GM21528 (cell line): ENCODE results near the gene PDE3A.

ENCODE experiments used
- ATAC-seq: cut with Tn5 transposase; IDR thresholded peaks from one replicate; pipeline ENCODE4 v1.9.1; 2021; ENCODE audit warnings: mild to moderate bottlenecking, moderate library complexity; ENCODE audit not compliant: unreplicated experiment, low FRiP score

The PDE3A gene

DNA sequence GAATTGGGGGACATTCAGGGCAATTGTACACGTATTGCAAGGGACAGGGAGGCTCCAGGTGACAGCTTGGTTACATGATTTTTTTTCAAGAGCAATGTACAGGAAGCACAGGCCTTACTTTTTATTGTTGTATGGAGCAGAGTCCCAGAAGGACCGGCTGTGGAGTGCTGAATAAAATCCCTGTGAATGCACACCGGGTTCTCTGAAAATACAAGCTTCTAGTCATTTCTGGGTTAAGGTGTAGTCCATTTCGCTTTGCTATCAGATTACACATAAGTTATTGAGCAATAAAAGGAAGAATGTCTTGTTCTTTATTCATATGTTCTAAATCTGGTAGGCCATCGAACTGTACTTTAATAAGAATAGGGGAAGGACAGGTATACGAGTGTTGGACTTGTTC lies 52.2 kb downstream of the PDE3A start:
- ATAC-seq: no peak

DNA sequence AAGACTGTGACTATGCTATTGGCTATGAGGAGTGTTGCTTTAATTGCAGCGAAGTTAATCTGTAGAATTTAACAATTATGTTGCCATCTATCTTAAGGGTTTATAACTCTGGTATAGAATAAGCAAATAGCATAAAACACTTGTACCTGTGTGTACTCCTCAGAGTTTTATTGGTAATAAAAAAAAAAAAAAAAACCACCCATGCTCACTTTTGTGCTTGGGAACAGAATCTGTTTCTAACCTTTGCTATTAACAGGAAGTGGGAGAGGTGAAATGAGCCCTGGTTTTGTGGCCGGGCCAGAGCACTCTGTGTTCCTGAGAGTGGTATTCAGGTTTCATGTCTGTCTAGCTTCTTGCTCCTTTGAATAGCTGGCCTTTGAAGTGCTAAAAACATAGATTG lies 53.1 kb downstream of the PDE3A start:
- no peak for ATAC-seq

DNA sequence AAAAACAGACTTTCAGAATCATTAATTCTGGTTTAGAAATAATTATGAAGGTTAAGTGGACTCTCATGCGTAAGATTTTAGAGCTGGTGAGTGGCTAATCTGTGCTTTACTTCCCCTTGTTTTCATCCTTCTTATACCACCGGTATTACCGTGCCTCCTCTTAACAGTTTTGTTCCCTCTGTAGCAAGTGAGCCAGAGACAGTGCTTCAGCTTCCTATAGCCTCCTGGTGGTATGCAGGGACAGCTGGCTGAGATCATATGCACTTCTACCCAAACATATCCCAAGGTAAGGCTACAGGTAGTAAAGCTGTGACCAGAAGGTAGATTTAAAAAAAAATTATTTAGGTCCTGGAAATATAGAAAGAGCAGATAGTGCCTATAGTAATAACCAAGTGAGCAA lies 55.2 kb downstream of the PDE3A start:
- ATAC-seq: no peak

DNA sequence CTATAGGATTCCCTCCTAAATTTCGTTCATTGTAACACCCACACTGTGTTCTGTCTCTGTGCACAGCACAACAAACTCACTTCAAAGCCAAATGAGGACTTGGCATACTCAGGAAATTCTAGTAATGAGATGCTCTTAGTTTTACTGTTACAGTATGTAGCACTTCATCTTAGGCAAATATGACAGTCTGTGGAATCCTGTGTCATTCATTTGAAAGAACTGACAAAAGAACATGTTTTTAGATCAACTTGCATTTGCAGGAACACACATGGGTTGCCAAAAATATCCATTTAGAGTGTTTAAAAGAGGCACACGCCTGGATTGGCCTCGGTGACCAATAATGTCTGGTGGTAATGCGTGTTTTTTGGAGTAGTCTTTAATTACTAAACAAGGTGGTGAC lies 56.5 kb downstream of the PDE3A start:
- no peak for ATAC-seq

DNA sequence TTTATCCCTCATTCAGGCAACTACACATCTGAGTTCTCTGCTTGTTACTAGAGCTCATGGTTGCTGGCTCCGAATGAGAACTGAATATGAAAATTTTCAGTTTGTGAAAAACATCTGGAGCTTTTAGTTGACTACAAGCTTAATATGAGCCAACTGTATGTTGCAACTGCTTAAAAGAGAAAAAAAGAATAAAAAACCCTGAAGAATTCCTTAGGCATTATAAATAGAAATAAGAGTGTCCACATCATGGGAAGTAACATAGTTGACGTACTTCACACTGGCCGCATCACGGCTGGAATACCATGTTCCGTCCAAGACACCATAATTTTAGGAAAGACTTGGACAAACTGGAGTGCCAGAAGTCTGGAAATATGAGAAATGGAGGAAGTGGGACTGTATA lies 57.9 kb downstream of the PDE3A start:
- no peak for ATAC-seq

DNA sequence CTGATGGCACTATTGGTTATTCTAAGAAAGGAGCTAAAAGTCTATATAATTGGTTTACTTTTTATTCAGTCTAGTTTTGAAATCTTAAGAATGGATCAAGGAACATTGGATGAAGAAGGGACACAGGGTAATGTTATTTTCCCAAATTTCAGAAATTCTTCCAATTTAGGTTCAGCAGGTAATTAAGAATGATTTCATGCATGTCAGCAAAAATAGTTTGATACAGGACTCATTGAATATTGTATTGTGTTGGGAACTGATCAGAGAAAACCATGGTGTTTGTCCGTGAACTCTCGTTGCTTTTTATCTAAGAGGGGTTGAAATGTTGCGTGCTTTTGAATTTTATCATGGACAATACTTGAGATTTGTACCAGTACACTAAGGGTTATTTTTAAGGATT lies 58.6 kb downstream of the PDE3A start:
- ATAC-seq: no peak

DNA sequence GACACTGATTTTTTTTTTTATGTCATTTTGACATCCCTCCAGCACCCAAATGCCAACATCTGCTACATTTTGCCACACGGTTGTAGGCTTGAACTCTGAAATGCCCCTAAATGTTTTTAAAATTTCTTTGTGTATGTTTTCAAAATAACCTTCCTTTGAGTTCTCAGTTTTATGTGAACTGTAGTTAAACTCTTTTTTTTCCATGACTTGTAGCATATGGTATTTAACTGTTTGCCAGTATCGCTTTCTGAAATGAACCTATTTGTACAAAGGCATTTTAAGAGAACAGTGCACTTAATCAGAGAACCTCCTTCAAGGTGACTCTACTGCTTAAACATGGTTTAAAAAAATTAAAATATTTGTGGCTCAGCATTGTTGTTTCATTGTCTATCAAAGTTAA lies 61.5 kb downstream of the PDE3A start:
- no peak for ATAC-seq

DNA sequence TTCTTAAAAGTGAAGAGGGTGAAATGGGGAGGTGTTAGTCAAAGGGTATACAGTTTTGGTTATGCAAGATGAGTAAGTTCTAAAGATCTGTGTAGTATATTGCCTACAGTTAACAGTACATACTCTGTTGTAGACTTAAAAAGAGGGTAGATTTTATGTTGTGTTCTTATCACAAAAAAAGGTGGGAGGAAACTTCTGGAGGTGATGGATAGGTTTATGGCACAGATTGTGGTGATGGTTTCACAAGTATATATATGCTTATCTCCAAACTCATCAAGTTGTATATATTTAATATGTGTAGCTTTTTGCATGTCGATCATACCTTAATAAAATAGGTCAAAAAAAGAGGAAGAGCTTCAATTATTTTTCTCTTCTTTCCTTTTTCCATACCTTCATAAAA lies 64.0 kb downstream of the PDE3A start:
- no peak for ATAC-seq

DNA sequence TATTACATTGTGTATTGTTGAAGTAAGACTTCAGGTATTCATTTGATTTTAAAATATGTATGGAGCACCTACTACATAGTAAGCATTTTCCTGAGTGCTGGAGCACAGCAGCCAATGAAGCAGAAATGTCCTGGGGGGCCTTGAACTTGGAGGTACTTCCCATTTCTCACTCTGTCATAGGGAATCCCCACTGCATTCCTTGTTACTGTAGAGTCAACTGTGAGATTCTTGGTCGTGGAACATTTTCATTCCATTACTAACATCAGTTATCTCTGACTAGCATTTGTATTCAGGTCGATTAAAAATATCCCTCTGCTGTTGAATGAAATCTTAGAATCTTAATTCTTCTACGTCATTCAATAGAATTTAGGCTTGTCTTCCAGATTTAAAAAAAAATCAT lies 66.7 kb downstream of the PDE3A start:
- ATAC-seq: no peak

DNA sequence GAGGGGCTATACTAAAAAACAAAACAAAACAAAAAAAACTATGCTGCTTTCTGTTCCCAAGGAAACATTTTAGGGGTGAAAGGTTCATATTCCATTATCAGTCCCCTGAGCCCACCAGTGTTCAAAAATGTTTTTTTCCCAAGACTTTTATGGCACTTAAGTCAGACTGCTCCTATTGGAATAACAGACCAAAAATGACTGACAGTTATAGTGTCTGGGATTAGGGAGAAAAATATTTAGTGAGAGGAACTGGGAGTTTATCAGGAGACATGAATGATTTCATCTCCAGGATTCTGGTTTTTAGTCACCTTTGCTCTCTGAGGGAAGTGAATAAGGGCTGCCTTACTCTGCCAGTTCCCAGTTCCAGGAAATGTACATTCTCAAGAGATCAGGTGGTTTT lies 68.0 kb downstream of the PDE3A start:
- no peak for ATAC-seq

DNA sequence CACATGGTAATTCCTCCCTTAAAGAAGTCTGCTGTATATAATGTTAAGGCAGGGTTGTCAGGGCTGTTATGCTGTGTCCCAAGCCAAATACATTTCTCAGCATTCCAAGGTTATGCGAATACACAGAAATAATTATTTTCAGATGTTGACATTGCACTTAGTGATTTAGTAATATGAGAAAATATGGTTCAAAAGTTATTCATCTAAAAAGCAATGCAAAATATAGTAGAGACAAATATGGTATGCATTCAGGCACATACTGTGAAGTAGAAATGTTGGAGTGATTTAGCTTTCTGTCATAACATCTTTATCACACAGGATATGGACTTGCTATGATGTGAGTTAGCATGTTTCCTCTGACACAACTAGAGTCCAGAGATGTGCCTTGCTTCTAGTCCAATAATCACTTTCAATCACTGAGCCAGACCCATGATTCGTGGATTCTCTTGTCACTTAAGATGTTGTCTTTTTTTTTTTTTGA lies 70.0 kb downstream of the PDE3A start:
- ATAC-seq: no peak

DNA sequence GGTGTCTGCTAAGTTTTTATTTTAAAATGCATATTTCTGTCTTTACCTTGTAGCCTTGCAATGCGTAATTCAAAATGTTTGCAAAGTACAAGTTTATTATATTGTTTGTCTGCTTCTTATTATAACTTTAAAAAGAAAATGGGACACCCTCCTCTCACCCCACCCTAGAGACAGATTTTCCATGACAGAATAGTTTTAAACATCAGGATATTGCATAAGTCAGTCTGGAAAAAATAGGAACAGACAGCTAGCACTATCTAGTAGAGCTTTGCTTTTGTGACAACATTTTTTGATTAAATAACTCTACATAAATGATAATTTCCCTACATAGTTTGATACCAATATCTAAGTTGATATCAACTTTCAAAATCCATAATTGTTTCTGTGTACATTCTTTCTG lies 71.3 kb downstream of the PDE3A start:
- ATAC-seq: no peak

DNA sequence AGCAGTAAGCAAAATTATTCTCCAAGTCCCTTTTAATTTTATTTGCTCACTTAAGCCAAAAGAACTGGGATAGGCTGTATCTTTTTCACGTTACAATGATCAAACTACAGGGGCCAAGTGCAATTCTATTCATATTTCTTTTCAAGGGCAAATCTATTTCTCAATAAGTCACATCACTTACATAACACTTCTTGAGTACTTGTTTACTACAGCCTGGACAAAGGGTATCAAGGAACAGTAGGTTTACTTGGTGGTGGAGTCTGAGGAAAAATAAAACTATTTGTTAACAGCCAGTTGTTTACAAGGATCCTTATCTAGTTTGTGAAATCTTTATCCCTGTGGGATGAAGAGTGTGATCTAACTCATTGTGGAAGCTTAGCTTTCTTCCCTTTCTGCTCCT lies 72.1 kb downstream of the PDE3A start:
- ATAC-seq: no peak

DNA sequence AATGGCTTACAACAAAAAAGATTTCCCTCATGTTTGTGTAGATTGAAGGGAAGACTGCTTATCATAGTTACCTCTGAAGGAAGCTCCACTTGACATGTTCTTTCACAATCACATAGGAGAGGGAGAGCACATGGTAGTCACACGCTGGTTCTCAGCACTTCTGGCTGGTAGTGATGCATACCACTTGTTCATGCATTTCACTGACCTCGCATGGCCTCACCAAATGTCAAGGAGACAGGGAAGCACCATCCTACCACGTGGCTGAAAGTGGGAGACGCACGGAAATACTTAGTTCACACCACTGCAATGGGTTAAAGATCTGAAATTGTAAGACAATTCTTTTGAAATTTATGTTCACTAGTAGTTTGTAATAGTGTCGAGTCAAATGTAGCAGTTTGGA lies 74.0 kb downstream of the PDE3A start:
- ATAC-seq: no peak

DNA sequence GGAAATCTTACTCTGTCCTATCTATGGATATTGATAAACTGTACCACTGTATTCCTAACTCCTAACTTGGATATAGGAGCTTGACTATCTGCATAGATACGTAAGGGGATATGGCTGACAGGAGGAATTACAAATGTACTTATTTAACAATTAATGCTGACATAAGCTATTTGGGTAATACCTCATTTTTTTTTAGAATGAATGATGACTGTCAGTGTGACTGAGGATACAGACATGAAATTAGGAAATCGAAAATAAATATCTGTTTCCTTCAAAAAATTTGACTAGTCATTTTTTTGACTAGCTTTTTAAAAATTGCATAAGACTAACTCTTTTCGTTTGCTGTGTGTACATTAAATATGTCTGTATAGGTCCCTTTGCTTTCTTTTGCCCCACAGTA lies 74.9 kb downstream of the PDE3A start:
- no peak for ATAC-seq

DNA sequence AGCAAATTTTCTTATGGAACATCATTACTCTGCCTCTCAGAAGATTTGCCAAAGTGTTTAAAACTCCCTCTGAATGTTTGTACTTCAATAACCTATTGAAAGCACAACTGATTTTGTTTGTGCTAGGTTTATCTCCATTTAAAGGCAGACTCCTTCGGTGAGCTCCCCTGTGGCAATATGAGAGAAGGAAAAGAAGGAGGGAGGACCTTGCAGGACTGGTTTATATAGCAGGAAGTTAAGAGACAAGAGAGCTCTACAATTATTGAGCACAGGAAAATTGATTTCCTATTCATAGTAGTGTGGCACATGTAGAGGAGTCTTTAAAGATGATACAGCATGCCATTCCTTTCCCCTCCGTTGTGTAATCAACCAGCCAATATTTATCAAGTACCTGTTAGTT lies 75.5 kb downstream of the PDE3A start:
- no peak for ATAC-seq

DNA sequence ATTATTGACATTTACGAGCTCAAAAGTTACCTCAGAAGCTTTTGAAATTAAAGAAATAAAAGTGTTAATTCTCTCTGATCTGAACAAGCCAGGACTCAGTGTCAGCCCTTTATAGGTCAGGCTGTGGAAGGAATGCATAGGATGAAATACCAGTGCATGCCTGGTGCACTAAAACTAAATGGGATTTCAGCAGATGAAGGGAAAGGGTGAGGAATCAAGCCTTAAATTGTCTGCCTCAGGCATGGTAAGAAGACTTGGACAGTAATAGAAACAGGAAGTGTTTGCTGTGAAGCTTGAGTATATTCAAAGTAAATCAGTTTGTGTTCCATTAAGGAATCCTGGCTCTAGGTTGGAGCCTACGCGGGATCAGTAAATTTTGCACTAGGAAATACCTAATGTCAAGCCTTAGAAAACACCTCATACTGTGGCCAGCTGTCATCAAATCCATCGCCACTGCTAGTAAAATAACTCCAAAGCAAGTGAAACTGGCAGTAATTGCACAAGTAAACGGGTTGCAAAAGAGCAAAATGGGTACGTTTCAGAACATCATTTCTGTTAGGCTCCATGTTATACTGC lies 76.3 kb downstream of the PDE3A start:
- ATAC-seq: no peak

DNA sequence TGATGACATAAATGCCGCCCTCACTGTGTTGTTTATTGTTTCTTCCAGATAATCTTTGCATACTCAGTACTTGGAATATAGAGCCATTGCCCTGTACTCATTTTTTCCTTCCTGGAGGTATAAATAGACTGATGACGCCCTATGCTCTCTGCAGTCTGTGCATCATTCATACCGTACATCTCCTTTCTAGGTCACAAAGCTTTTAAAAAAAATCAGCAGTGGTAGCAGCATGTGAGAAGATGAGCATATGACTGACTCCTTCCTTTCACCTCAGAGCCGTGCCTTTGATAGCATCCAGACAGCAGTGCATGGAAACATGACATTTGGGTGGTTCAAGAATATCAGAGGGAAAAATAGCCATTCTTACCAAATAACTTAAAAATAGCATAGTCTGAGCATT lies 77.3 kb downstream of the PDE3A start:
- no peak for ATAC-seq

DNA sequence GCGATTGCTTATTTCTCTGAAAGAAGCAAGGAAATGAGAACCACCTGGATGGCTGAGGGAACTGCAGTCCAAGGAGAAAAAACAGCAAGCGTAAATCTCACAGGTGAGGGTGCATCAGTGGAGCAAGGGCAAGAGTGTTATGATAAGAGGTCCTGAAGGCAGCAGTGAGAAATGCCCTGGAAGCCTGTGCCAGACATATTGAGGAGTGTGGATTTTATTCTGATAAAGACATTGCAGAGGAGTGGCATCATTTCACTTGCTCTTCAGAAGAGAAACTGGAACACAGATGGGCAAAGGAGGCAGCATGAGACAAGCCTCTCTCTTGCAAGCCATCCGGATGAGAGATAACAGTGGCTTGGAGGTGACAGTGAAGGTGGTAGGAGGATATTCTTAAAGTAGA lies 78.5 kb downstream of the PDE3A start:
- ATAC-seq: no peak

DNA sequence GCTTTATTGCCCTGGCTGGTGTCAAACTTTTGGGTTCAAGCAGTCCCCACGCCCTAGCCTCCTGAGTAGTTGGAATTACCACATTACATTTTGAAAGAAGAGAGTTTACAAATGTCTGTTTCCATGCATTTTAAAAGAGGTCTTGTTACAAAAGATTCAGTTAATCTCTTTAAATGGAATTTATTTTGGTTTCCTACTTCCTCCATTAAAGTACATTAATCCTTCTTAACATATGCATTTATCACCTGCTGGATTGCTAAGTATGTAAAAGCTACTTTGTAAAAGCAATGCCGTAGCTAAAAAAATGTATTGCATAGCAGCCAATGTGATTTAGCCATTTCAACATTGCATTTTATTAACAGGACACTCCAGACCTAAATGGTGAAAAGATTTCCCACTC lies 80.4 kb downstream of the PDE3A start:
- no peak for ATAC-seq

DNA sequence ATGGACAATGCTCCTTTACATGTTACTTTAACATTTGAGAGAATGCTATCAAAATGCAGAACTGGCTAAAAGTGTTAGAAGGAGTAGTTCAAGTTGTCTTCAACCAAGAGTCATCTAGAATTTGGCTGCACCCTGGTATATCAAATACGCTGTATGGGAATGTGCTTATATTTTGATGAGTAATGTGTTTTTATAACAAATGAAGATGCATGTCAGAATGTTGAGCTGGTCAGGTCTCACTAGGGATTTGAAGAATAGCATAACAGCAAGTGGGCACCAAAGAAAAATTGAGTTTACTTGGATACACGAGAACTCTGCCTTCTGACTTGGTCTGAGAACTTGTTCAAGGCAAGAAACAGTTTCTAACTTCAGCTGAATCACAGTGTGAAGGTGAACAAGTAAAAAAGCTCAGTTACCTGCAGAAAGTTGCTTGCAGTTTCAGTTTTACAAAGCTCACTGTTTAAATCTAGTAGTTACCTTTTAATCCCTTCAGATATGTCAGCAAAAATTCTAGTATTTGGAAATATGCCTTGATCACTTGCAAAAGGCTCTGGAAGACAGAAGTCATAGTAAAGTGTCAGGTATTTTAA lies 82.3 kb downstream of the PDE3A start:
- ATAC-seq: no peak

DNA sequence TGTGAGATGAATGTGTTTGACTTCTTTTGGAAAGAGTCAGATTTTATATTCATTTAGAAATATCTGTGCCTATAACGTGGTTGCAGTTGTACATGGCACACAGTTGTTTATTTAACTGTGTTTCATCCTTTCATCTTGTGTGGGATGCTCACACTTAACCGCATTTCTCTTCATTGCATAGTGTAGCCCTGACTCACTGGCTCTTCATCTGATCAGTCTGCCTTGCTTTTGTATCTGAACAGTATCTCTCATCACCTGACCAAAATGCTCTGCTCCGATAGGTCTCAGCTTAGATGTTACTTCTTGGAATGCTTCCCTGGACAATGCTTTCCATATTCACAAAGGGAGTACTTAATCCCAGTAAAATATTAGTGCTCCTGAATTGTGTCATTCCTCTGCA lies 83.4 kb downstream of the PDE3A start:
- ATAC-seq: no peak

DNA sequence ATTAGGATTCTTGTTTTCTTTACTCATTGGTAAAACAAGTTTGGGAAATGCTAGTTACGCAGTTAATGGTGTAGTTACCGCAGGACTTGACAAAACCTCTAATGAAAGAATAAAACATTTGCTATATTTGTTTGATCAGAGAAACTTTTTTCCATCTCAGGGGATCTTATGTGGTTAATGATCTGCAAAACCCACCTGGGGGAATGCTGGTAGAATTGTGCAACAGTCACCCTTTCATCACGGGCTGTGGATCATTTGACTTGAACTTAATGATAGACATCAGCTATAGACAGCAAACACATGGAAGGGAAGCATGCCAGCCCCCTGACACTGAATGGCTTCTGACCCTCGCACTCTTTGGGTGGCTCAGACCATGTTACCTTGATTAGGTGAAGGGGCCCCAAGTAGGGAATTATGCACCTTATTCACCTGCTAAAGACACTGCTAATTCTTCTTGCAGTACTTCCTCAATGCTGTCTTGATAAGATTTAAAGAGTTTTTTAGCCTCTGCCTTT lies 84.2 kb downstream of the PDE3A start:
- ATAC-seq: no peak
